ENCODE results near the gene IQSEC1. TPM values are rescaled to one million over a fixed set of nuclear protein-coding genes. Genes with fewer than 3 reads are reported as not detected.

IQSEC1 gene
- total RNA-seq, 2 donors from 2014 or later: 57.5 to 63.9 TPM

- no peak for TF ChIP-seq CTCF (IDR thresholded peaks at IDR 0.05)
- Histone ChIP-seq H3K4me3 (no peak overlapping the region), H3K36me3 (no peaks in the 10 kb centered on the region), H3K27ac (no peak overlapping the region), H3K9me3 (no peaks in the 10 kb centered on the region), H3K4me1 (peaks cover 0 to 23% of the 10 kb centered on the region in 2 donors), H3K27me3 (no peaks in the 10 kb centered on the region)
- no peak for DNase-seq (ENCODE audit: low spot score)
Measured at GRCh38 chr3:12866836-12867235, 206.4 kb downstream of the IQSEC1 start.

DNA sequence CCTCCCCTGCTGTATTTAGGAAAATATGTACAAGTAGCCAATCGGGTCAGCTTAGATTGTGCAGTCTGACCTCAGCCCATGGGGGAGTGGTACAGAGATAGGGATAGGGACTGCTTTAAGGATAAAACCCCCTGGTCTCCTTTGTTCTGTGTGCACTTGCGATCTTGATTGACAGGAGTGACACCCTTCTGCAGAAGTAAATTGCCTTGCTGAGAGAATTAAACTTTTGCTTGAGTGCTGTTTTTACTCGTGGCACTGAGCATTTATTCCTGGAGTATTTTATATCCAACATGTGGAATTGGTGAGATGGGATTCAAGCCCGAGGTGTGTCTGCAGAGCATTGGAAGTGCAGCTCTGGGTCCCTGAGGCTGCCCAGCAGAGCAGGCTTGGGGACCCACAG, 208.0 kb downstream of the IQSEC1 start:
- Histone ChIP-seq H3K9me3 (no peaks in the 10 kb centered on the region), H3K27me3 (no peaks in the 10 kb centered on the region), H3K4me1 (peaks cover 0 to 24% of the 10 kb centered on the region in 2 donors), H3K36me3 (no peaks in the 10 kb centered on the region), H3K4me3 (no peak overlapping the region), H3K27ac (no peak overlapping the region)
- no peak for TF ChIP-seq CTCF (IDR thresholded peaks at IDR 0.05)
- DNase-seq (ENCODE audit: low spot score): no peak

DNA sequence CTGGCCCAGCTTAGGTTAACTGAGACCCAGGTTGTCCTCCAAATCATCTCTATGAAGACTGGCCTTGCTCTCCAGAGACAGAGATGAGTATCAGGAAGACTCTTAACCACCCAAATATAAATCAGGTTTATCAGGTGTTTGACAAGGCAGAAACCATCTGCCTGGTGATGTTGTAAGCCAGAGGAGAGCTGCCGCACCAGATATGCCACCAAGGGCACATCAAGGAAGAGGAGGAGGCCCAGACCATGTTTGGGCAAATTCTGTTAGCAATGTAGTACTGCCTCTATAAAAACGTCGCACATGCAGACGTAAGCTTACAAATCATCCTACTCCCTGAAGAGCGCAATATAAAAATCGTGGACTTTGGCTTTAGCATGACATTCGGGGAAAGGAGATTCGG, 210.8 kb downstream of the IQSEC1 start:
- no peak overlapping the region for H3K4me3 ChIP-seq
- no peak for TF ChIP-seq CTCF (IDR thresholded peaks at IDR 0.05)
- H3K4me1 ChIP-seq: peaks cover 0 to 16% of the 10 kb centered on the region in 2 donors
- H3K27ac ChIP-seq: peak overlapping the region; percentile 26 to 48
- no peaks in the 10 kb centered on the region for H3K9me3 ChIP-seq
- DNase-seq (ENCODE audit: low spot score): no peak
- H3K36me3 ChIP-seq: no peaks in the 10 kb centered on the region
- no peaks in the 10 kb centered on the region for H3K27me3 ChIP-seq

DNA sequence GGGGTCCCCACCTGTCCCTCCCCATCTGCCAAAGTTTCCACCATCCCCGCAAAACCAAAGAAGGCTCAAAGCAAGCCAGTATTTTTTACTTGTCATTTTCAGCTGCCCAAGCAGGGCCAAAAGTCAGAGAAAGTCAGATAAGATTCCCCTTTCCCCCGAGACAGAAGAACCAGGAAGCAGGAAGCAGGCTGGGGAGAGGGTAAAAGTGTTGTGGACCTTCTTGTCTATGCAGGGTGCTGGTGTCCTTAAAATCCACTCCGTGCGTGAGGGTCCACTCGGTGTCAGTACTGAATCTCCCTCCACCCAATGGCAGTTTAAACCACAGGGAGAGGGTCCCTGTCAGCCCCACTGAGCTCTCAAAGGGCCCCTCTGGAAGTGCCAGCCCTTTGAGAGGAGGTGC, 211.6 kb downstream of the IQSEC1 start:
- TF ChIP-seq CTCF (IDR thresholded peaks at IDR 0.05): no peak
- H3K4me1 ChIP-seq: peaks cover 0 to 16% of the 10 kb centered on the region in 2 donors
- no peaks in the 10 kb centered on the region for H3K9me3 ChIP-seq
- H3K27ac ChIP-seq: peak overlapping the region; percentile 26 to 48
- H3K4me3 ChIP-seq: no peak overlapping the region
- no peak for DNase-seq (ENCODE audit: low spot score)
- no peaks in the 10 kb centered on the region for H3K36me3 ChIP-seq
- H3K27me3 ChIP-seq: no peaks in the 10 kb centered on the region

DNA sequence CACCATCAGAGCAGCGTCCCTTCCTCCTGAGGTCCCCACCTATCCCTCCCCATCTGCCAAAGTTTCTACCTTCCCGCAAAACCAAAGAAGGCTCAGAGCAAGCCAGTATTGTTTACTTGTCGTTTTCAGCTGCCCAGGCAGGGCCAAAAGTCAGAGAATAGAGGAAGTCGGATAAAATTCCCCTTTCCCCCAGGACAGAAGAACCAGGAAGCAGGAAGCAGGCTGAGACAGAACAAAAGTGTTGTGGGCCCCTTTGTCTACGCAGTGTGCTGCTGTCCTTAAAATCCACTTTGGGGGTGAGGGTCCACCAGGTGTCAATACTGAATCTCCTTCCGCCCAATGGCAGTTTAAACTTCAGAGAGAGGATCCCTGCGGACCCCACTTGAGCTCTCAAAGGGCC, 213.4 kb downstream of the IQSEC1 start:
- H3K4me3 ChIP-seq: no peak overlapping the region
- H3K27me3 ChIP-seq: no peaks in the 10 kb centered on the region
- no peaks in the 10 kb centered on the region for H3K9me3 ChIP-seq
- peaks cover 0 to 19% of the 10 kb centered on the region in 2 donors for H3K4me1 ChIP-seq
- no peak overlapping the region for H3K27ac ChIP-seq
- no peak for DNase-seq (ENCODE audit: low spot score)
- no peaks in the 10 kb centered on the region for H3K36me3 ChIP-seq
- no peak for TF ChIP-seq CTCF (IDR thresholded peaks at IDR 0.05)

GRCh38 chr3:12856626-12857025, 216.6 kb downstream of the IQSEC1 start:
- H3K27me3 ChIP-seq: no peaks in the 10 kb centered on the region
- no peaks in the 10 kb centered on the region for H3K36me3 ChIP-seq
- H3K27ac ChIP-seq: no peak overlapping the region
- no peak for DNase-seq (ENCODE audit: low spot score)
- H3K4me3 ChIP-seq: no peak overlapping the region
- no peak for TF ChIP-seq CTCF (IDR thresholded peaks at IDR 0.05)
- H3K4me1 ChIP-seq: peaks cover 0 to 14% of the 10 kb centered on the region in 2 donors
- H3K9me3 ChIP-seq: no peaks in the 10 kb centered on the region
